D341Med (cell line): ENCODE measurements around the gene RPS8.
A peak's percentile ranks its signal among the peaks of the same experiment; 100 is the strongest.
"Not testable (repeated sequence)": the region's sequence is repeated elsewhere in the genome, so short reads cannot be mapped to it uniquely, and the experiment has no call there.

Experiments used
- DNase-seq: peaks from one replicate; pipeline ENCODE4 v3.0.0; 2012; ENCODE audit warnings: low spot score

The RPS8 gene

DNA sequence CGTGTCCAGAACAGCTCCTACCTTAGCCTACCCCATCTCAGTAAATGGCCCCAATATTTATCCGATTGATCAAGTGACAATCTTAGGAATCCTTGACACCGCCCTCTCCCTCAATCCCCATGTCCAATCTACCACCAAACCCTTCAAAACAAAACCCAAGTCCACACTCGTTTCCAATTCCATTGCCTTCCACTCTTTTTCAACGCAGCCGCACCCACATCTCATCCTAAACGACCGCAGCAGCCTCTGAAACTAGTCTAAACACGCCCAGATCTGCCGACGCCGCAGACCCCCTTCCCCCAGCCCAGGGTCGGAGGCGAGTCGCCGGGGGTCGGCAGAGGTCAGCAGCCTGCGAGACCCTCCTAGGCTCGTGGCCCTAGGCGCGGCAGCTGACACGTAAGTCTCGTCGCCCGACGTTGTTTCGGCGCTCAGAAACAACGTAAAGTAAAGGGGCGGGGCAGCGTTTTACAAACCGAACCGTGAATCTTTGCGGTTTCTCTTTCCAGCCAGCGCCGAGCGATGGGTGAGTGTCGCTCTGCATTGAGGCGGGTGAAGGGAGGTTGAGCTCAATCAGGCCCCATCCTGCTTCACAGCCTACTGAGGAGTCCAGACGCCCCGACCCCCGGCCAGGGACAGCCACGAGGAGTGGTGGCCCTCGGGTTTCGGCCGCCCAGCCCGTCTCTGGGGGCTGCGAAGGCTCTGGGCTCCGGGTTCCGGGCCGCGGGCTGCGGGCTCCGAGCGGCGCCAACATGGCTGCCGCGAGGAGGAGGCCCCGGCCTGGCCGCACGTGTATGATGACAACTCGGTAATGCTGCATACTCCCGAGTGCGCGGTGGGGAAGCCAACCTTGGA is at the start of gene RPS8:
RPS8 (plus strand) TSS at position 463 of the 852 bp plus-strand sequence; CDS start at position 520, 57 bp downstream.
- DNase-seq = peak; percentile 88

DNA sequence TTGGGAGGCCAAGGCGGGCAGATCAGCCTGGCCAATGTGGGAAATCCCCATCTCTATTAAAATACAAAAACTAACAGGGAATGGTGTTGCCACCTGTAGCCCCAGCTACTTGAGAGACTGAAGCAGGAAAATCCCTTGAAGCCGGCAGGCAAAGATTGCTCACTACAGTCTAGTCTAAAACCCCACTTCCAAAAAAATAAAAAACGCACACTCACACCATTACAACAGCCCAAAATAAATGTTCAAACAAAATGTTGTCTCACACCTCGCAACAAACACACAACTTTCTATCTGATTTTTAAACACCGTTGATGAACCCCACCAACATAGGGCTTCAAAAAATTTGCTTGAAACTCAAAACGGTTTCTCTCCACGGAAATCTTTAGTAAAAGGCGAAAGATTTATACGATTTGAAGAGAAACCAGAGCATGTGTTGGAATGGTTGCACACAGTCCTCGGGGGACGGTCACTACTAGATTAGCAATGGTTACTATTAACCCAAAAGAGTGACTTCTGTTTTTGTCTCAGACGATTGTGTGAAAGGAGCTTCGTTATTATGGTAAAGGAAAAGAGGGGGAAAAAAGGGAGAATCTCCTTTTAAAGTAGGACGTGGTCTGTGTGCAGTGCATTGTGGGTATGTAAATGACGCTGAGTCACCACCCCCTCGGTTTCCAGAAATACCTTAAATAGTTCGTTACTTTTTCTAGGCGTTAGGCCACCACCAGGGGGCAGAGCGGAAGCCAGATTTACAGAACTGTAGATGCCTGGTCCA is 44.4 kb upstream of the RPS8 start, which contains the start of gene RNU5D-1:
RNU5D-1 (minus strand) TSS at position 430 of the 772 bp plus-strand sequence.
- peak; percentile 80 for DNase-seq

DNA sequence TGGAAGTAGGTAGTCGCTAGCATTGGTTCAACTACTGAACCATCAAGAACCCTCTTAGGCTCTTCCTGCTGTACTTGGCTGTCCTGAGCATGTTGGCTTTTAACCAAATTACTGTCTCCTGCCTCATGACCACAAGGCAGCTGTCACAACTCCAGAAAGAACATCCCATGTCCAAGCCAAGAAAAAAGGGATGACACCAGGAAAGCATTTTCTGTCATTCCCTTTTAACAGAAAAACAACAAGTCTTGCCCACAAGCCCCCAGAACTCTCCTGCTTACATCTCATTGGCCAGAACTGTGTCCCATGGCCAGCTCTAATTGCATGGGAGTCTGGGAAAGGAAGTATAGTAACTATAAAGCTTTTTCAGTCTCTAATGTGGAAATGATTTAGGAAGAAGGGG is 42.0 kb upstream of the RPS8 start:
- no peak for DNase-seq

DNA sequence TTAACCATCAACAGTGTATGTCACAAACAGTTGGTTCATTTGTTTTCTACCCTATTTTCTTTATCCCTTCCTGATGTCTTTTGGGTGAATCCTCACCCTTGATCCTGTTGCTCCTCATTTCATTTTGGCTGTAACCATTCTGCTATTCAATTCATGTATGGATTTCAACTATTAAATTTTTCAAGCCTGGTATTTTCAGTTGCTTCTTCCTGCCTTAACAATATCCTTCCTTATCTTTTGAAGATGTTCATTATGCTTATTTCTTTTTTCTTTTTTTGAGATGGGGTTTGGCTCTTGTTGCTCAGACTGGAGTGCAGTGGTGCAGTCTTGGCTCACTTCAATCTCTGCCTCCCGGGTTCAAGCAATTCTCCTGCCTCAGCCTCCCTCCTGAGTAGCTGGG is 41.6 kb upstream of the RPS8 start:
- DNase-seq = no peak

DNA sequence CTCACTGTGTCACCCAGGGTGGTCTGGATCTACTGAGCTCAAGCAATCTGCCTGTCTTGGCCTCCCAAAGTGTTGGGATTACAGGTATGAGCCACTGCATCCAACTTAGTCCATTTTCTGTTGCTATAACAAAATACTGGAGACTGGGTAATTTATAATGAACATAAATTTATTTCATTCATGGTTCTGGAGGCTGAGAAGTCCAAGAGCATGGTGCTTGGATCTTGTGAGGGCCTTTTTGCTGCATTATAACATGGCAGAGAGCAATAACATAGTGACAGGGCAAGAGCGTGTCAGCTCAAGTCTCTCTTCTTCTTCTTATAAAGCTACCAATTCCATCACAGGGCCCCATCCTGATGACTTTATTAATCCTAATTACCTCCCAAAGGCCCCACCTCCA is 39.3 kb upstream of the RPS8 start:
- DNase-seq = no peak

DNA sequence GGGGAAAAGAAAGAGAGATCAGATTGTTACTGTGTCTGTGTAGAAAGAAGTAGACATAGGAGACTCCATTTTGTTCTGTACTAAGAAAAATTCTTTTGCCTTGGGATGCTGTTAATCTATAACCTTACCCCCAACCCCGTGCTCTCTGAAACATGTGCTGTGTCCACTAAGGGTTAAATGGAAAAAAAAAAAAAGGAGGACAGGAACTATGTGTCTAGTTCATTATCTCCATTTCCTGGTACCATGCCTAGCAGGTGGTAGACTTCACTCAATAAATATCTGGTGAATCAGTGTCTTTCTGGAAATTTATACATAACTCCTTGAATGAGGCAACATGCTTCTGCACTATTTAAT is 36.4 kb upstream of the RPS8 start:
- DNase-seq = not testable (repeated sequence)

DNA sequence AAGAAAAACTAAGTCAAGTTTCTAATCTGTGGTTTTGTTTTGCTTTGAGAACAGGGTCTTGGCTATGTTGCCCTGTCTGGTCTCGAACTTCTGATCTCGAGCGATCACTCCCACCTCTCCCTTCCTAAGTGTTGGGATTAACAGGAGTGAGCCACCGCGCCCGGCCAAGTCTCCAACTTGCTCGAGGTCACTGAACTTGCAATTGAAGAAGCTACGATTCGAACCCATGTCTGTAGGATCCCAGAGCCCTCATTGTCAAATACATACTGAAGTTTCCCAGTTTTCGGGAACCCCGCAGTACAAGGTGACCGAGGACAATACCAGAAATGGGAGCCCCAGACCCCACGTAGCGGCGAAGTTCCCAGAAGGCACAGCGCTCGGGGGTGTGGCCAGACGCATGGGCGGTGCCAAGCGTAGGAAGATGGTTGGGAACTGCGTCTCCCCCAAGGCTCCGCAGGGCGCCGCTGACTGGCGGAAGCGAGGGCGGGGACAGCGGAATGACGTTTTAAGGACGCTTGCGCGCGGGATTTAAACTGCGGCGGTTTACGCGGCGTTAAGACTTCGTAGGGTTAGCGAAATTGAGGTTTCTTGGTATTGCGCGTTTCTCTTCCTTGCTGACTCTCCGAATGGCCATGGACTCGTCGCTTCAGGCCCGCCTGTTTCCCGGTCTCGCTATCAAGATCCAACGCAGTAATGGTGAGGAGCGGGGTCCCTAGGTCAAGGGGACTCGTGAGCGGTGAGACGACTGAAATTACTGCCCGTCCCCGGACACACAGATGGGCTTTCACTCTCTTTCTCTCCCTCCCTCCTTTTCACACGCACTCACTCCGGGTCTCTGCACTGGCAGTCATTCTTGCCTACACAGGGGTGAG is 35.8 kb upstream of the RPS8 start, which contains the start of gene KIF2C:
KIF2C (plus strand) TSS at position 531 of the 872 bp plus-strand sequence; CDS start at position 627, 96 bp downstream.
- DNase-seq = peak; percentile 97

DNA sequence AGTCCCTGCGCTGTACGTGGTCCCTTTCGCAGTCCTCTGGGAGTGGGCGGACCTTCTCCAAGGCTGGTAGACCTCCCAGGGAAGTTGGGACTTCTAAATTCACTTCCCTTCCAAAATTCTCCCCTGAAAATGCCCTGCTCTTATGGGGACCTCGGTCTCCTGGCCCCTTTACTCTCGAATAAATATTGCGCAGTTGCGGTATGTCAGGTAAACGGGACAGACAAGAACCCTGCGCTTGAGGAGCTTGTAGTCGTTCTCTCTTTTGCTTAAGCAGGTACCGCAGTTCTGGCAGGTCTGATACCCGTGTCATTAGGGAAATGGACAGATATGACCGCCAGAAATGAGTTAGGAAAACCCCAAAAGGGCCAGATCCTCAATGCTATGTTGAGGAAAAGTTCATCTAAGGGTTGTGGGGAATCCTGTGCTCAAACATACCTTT is 35.1 kb upstream of the RPS8 start:
- DNase-seq = no peak

- DNase-seq = no peak
These were observed 32.1 kb upstream of the RPS8 start for GRCh38 chr1:44743211-44743610.

DNA sequence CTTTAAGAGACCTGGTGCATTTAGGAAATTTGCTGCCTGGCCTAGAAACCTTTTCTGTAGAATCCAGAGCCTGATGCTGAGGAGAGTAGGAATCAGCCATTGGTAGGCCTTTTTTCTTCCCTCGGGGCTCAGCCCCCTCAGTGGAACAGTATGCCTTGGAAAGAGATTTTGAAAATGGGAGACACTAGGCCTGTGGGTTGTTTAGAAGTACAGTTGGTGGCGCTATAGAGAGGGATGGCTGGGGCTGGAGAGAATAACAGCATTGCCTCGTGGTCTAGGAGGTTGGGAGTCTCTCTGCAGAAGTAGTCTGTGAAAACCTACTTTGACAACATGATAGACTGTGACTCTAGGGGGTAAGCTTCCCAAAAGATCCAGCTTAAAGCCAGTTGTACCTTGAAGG is 27.5 kb upstream of the RPS8 start:
- DNase-seq = no peak

- no peak for DNase-seq
These were observed 17.9 kb upstream of the RPS8 start for GRCh38 chr1:44757420-44757819.

- no peak for DNase-seq
These were observed 16.3 kb upstream of the RPS8 start for GRCh38 chr1:44759077-44759476.

DNA sequence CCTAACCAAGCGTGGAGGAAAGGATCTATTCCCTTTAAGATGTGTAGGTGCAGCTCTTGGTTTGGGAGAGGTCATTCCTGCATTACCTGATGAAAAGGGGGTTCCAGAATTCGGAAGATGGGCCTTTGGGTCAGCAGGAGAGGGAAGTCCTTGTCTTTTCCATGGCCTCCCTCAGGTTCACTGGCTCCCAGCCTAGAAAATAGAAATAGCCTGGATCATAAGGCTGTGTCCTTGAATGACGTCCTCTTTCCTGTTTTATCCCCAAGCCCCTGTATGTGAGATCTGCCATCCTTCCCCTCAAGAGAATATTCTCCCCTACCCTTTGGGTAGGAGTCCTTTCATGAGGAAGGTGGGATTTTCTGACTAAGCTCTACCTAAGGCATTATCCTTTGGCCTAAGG is 14.5 kb upstream of the RPS8 start:
- DNase-seq = no peak

GRCh38 chr1:44766421-44766820 is 8.9 kb upstream of the RPS8 start:
- not testable (repeated sequence) for DNase-seq

DNA sequence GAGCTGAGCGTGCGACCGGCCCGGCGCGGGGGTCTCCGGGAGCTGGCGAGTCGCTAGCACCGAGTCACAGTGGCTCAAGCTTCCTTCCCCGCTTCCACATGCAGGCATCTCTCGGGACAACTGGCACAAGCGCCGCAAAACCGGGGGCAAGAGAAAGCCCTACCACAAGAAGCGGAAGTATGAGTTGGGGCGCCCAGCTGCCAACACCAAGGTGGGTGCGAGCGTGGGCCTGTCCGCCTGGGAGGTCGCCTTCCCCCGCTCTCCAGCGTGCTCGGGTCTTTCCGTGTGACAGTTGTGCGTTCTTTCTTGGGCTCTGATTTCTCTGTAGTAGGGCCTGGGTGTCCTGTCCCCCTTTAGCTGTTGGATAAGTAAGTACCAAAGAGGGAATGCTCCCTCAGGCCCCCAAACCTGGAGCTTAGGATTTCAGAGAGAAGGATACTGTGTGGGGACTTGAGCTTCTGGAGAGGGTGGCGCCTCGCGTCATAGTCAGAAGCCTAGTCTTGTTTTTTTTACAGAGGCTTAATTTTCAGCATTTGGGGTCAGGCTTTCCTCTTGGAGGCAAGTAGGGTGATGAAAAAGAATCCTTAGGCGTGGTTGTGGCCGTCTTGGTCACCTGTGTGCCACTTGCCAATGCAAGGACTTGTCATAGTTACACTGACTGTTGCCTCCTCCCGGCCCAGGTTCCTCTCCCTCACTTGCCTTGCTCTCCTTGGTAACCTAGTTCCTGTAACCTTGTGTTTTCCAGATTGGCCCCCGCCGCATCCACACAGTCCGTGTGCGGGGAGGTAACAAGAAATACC is 790 bp downstream of the RPS8 start:
- no peak for DNase-seq

GRCh38 chr1:44776730-44777068 is 1.4 kb downstream of the RPS8 start:
- DNase-seq = no peak

- DNase-seq = no peak
These were observed 2.2 kb downstream of the RPS8 start for GRCh38 chr1:44777547-44777946.

GRCh38 chr1:44777969-44778635 is 2.8 kb downstream of the RPS8 start:
- no peak for DNase-seq

GRCh38 chr1:44778705-44779576 is 3.6 kb downstream of the RPS8 start:
- no peak for DNase-seq
